Thymus (tissue), 11 donors: ENCODE results near the gene TMEM213. TPM values are rescaled to one million over a fixed set of nuclear protein-coding genes. Genes with fewer than 3 reads are reported as not detected.
"Not testable (repeated sequence)": the region's sequence is repeated elsewhere in the genome, so short reads cannot be mapped to it uniquely, and the experiment has no call there.

Source experiments
- DNase-seq, 9 donors: peaks; one replicate each; pipeline ENCODE4 v3.0.0-alpha.2; 2013; ENCODE audit warnings: low spot score in 9 of 9, low read depth in 6 of 9, missing footprints in 1 of 9
- H3K27ac ChIP-seq, 2 donors: one replicate each; pipeline ENCODE4 v1.5.1; 2013; ENCODE audit warnings: control low read depth in 1 of 2, low read depth in 1 of 2, low read length in 1 of 2, mild to moderate bottlenecking in 1 of 2, moderate library complexity in 1 of 2
- H3K27me3 ChIP-seq, 2 donors: one replicate each; pipeline ENCODE4 v1.5.1; 2013; ENCODE audit warnings: low read length in 1 of 2; ENCODE audit not compliant: control insufficient read depth in 2 of 2, insufficient read depth in 1 of 2
- H3K36me3 ChIP-seq, 2 donors: one replicate each; pipeline ENCODE4 v1.5.1; 2013; ENCODE audit warnings: low read length in 1 of 2, mild to moderate bottlenecking in 1 of 2, moderate library complexity in 1 of 2; ENCODE audit not compliant: control insufficient read depth in 2 of 2, insufficient read depth in 2 of 2
- H3K4me1 ChIP-seq, 2 donors: one replicate each; pipeline ENCODE4 v1.5.1; 2013; ENCODE audit warnings: low read length in 2 of 2; ENCODE audit not compliant: control insufficient read depth in 2 of 2, insufficient read depth in 2 of 2
- H3K4me3 ChIP-seq, 2 donors: one replicate each; pipeline ENCODE4 v1.5.1; 2013; ENCODE audit warnings: low read length in 2 of 2, control low read depth in 1 of 2, mild to moderate bottlenecking in 1 of 2
- H3K9me3 ChIP-seq, 2 donors: one replicate each; pipeline ENCODE4 v1.5.1; 2013; ENCODE audit warnings: low read length in 1 of 2, mild to moderate bottlenecking in 1 of 2; ENCODE audit not compliant: control insufficient read depth in 2 of 2, insufficient read depth in 1 of 2
- WGBS: extraction: QIAGEN DNeasy Blood & Tissue Kit; methylation state at CpG from one replicate; pipeline ENCODE4 v1.1.7; 2013; 5-methylcytosine and 5-hydroxymethylcytosine counted together
- polyA plus RNA-seq: library from polyadenylated mRNA; stranded (reverse); fragments of 200-250 nt; gene quantifications from one replicate; pipeline ENCODE4 v1.2.3, GENCODE V29; 2013
- total RNA-seq: library from RNA; stranded (reverse); fragments of 120-200 nt; gene quantifications from one replicate; pipeline ENCODE4 v1.2.4, GENCODE V29; 2013
- donor health status: healthy.

The TMEM213 gene
- total and polyA plus RNA-seq, 2 donors: 0.05 to 0.25 TPM

GRCh38 chr7:138784692-138785091, 13.1 kb upstream of the TMEM213 start:
- 92% methylated on average over 4 of the region's 4 CpGs for WGBS
- no peak overlapping the region for H3K27ac ChIP-seq
- no peaks in the 10 kb centered on the region for H3K36me3 ChIP-seq
- H3K9me3 ChIP-seq: no peaks in the 10 kb centered on the region
- no peaks in the 10 kb centered on the region for H3K27me3 ChIP-seq
- H3K4me1 ChIP-seq: no peaks in the 10 kb centered on the region
- no peak for DNase-seq
- H3K4me3 ChIP-seq: no peak overlapping the region

- Histone ChIP-seq H3K27ac (no peak overlapping the region), H3K9me3 (no peaks in the 10 kb centered on the region), H3K4me1 (no peaks in the 10 kb centered on the region), H3K4me3 (no peak overlapping the region), H3K36me3 (no peaks in the 10 kb centered on the region), H3K27me3 (no peaks in the 10 kb centered on the region)
- 87% methylated on average over 10 of the region's 10 CpGs for WGBS
- DNase-seq: no peak
Measured at GRCh38 chr7:138785587-138786437, 12.0 kb upstream of the TMEM213 start.

- H3K9me3 ChIP-seq: no peaks in the 10 kb centered on the region
- 89% methylated on average over 9 of the region's 9 CpGs for WGBS
- H3K36me3 ChIP-seq: no peaks in the 10 kb centered on the region
- H3K27ac ChIP-seq: no peak overlapping the region
- peaks cover 0 to 2% of the 10 kb centered on the region in 2 donors for H3K27me3 ChIP-seq
- H3K4me1 ChIP-seq: peaks cover 0 to 4% of the 10 kb centered on the region in 2 donors
- no peak for DNase-seq
- no peak overlapping the region for H3K4me3 ChIP-seq
Measured at GRCh38 chr7:138796038-138796615, 1.7 kb upstream of the TMEM213 start.

DNA sequence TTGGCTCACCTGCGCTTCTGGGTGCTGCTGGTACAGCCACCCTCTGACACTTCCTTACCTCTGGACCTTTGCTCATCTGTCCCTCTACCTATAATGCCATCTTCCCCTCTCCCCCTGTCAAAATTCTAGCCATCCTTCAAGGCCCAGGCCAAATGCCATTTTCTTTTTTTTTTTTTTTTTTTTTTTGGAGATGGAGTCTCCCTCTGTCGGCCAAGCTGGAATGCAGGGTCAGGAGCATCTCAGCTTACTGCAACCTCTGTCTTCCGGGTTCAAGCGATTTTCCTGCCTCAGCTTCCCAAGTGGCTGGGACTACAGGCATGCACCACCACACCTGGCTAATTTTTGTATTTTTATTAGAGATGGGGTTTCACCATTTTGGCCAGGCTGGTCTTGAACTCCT, 748 bp upstream of the TMEM213 start:
- not testable (repeated sequence) for H3K4me1 ChIP-seq, H3K9me3 ChIP-seq, H3K36me3 ChIP-seq, H3K27me3 ChIP-seq, H3K27ac ChIP-seq, DNase-seq, H3K4me3 ChIP-seq
- 85% methylated on average over 4 of the region's 4 CpGs for WGBS

- no peak for DNase-seq
- 96% methylated on average over 5 of the region's 5 CpGs for WGBS
Measured at GRCh38 chr7:138798836-138799235, 1.0 kb downstream of the TMEM213 start.

DNA sequence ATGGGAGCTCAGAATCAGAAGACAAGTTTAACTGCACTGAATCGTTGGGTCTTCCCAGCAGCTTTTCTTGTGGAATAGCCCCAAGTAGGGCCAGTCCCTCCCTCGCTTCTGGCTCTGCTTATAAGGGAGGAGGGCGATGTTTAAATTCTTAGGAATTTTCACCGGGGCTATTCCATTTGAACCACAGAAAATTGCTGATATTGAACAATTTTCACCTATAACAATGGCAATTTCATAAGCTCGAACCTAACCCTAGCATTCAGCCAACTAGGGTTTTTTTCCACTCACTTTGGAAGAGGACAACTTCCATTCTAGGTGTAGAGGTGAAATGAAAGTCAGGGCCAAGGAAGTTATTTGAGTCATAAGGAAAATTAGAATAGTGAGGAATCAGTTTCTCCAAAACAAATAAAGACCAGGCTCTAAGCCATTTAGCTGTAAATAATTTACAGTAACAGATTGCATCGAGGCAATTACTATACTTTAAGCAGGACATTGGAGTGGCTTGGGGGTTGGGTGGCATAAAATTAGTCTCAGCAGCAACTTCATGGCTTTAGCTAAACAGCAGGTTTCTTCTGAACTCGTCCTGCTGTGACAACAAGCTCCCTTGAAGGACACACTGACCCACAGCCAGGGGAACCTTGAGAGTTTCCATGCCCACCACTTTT, 1.7 kb downstream of the TMEM213 start:
- DNase-seq: no peak
- Histone ChIP-seq H3K9me3 (no peaks in the 10 kb centered on the region), H3K27me3 (peaks cover 0 to 2% of the 10 kb centered on the region in 2 donors), H3K27ac (no peak overlapping the region), H3K4me1 (peaks cover 0 to 4% of the 10 kb centered on the region in 2 donors), H3K4me3 (no peak overlapping the region), H3K36me3 (no peaks in the 10 kb centered on the region)
- WGBS: 95% methylated on average over 7 of the region's 7 CpGs

More at GRCh38 chr7:138798836-138799235, 1.0 kb downstream of the TMEM213 start:
- H3K4me3 ChIP-seq: no peak overlapping the region
- peaks cover 0 to 4% of the 10 kb centered on the region in 2 donors for H3K4me1 ChIP-seq
- no peak overlapping the region for H3K27ac ChIP-seq
- peaks cover 0 to 2% of the 10 kb centered on the region in 2 donors for H3K27me3 ChIP-seq
- no peaks in the 10 kb centered on the region for H3K36me3 ChIP-seq
- no peaks in the 10 kb centered on the region for H3K9me3 ChIP-seq

DNA sequence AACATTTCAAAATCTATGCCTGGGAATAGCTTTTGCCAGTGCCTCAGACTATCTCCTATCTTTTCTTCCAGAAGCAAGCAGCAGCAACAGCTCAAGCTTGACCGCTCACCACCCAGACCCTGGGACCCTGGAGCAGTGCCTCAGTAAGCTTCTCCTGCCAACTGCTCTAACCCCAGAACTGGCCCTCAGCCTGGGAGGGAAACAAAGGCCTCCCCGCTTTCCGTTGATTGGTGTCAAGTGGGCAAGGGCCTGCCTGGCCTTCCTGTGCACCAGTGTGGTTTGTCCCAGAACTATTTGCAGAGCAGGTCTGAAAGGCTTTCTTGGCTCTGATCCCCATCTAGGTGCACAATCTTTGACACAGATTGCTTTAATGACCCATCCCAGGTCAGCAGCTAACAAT, 3.5 kb downstream of the TMEM213 start:
- DNase-seq: no peak
- H3K4me1 ChIP-seq: peaks cover 0 to 4% of the 10 kb centered on the region in 2 donors
- H3K4me3 ChIP-seq: no peak overlapping the region
- H3K9me3 ChIP-seq: no peaks in the 10 kb centered on the region
- 97% methylated on average over 3 of the region's 3 CpGs for WGBS
- peaks cover 0 to 2% of the 10 kb centered on the region in 2 donors for H3K27me3 ChIP-seq
- no peaks in the 10 kb centered on the region for H3K36me3 ChIP-seq
- no peak overlapping the region for H3K27ac ChIP-seq

- Histone ChIP-seq H3K27ac (no peak overlapping the region), H3K9me3 (no peaks in the 10 kb centered on the region), H3K36me3 (no peaks in the 10 kb centered on the region), H3K27me3 (peaks cover 0 to 2% of the 10 kb centered on the region in 2 donors), H3K4me3 (no peak overlapping the region), H3K4me1 (peaks cover 0 to 4% of the 10 kb centered on the region in 2 donors)
- no peak for DNase-seq
- 99% methylated on average over 18 of the region's 18 CpGs for WGBS
Measured at GRCh38 chr7:138802706-138803105, 4.9 kb downstream of the TMEM213 start.

- DNase-seq: no peak
- H3K9me3 ChIP-seq: no peaks in the 10 kb centered on the region
- 88% methylated on average over 1 of the region's 1 CpG for WGBS
Measured at GRCh38 chr7:138804618-138805017, 6.8 kb downstream of the TMEM213 start.

More at GRCh38 chr7:138804618-138805017, 6.8 kb downstream of the TMEM213 start:
- no peaks in the 10 kb centered on the region for H3K4me1 ChIP-seq
- no peaks in the 10 kb centered on the region for H3K36me3 ChIP-seq
- H3K27me3 ChIP-seq: no peaks in the 10 kb centered on the region
- H3K4me3 ChIP-seq: no peak overlapping the region
- no peak overlapping the region for H3K27ac ChIP-seq
